ENCODE data around the gene TCTA. TPM values are rescaled to one million over a fixed set of nuclear protein-coding genes. Genes with fewer than 3 reads are reported as not detected.
A peak's percentile ranks its signal among the peaks of the same experiment; 100 is the strongest.

Gene TCTA
- total and polyA plus RNA-seq, 8 donors = 10.3 to 39.8 (median 22.1) TPM; not detected in 1

GRCh38 chr3:49422379-49423248 is 10.4 kb downstream of the TCTA start, which contains the start of gene AMT:
TSS of gene AMT (minus strand) at chr3:49422473. CDS start at chr3:49422450, 23 bp downstream.
- no peaks in the 10 kb centered on the region for H3K27me3 ChIP-seq
- 30 to 44% (median 35%) methylated on average over 15 to 25 of the region's 25 CpGs for WGBS, 5 donors
- intact Hi-C loops (cut with DNase I; ENCODE audit: low total_unique reads) = no loop called here
- H3K9me3 ChIP-seq = no peaks in the 10 kb centered on the region
- peak within 1 kb of the TSS; percentile 39 to 47 (median 44) for H3K4me3 ChIP-seq
- TF ChIP-seq EP300 (IDR thresholded peaks at IDR 0.05) (no peak), POLR2A (IDR thresholded peaks at IDR 0.05) (no peak), POLR2AphosphoS5 (IDR thresholded peaks at IDR 0.05) (no peak), CTCF (IDR thresholded peaks at IDR 0.05) (no peak)
- peak within 1 kb of the TSS in 4 of 5 donors; percentile 25 to 68 (median 50) for H3K27ac ChIP-seq
- peaks cover 16 to 51% (median 41%) of the 10 kb centered on the region in 4 donors for H3K36me3 ChIP-seq
- H3K4me1 ChIP-seq = peaks cover 11 to 36% (median 28%) of the 10 kb centered on the region in 4 donors
- peak; percentile 57 to 86 for DNase-seq

GRCh38 chr3:49424816-49425215 is 12.6 kb downstream of the TCTA start:
- Histone ChIP-seq H3K9me3 (no peaks in the 10 kb centered on the region), H3K4me3 (no peak overlapping the region), H3K4me1 (peaks cover 17 to 49% (median 38%) of the 10 kb centered on the region in 4 donors), H3K36me3 (peaks cover 10 to 35% (median 31%) of the 10 kb centered on the region in 4 donors), H3K27ac (no peak overlapping the region), H3K27me3 (no peaks in the 10 kb centered on the region)
- TF ChIP-seq EP300 (IDR thresholded peaks at IDR 0.05) (no peak), POLR2AphosphoS5 (IDR thresholded peaks at IDR 0.05) (no peak), POLR2A (IDR thresholded peaks at IDR 0.05) (no peak), CTCF (IDR thresholded peaks at IDR 0.05) (no peak)
- 90 to 96% (median 92%) methylated on average over 6 of the region's 6 CpGs for WGBS, 5 donors
- intact Hi-C loops (cut with DNase I; ENCODE audit: low total_unique reads) = no loop called here
- DNase-seq = no peak

GRCh38 chr3:49427586-49427985 is 15.4 kb downstream of the TCTA start:
- Histone ChIP-seq H3K4me3 (no peak overlapping the region), H3K27me3 (no peaks in the 10 kb centered on the region), H3K9me3 (no peaks in the 10 kb centered on the region), H3K4me1 (peaks cover 10 to 30% (median 21%) of the 10 kb centered on the region in 4 donors), H3K36me3 (peaks cover 10 to 29% (median 28%) of the 10 kb centered on the region in 4 donors), H3K27ac (no peak overlapping the region)
- no peak for DNase-seq
- intact Hi-C loops (cut with DNase I; ENCODE audit: low total_unique reads) = no loop called here
- TF ChIP-seq POLR2A (IDR thresholded peaks at IDR 0.05) = no peak
- no peak for TF ChIP-seq CTCF (IDR thresholded peaks at IDR 0.05)
- no peak for TF ChIP-seq POLR2AphosphoS5 (IDR thresholded peaks at IDR 0.05)
- no peak for TF ChIP-seq EP300 (IDR thresholded peaks at IDR 0.05)
- 88 to 97% (median 93%) methylated on average over 2 of the region's 2 CpGs for WGBS, 5 donors

- H3K9me3 ChIP-seq = no peaks in the 10 kb centered on the region
- TF ChIP-seq POLR2AphosphoS5 (IDR thresholded peaks at IDR 0.05) = no peak
- no peak for TF ChIP-seq POLR2A (IDR thresholded peaks at IDR 0.05)
- TF ChIP-seq EP300 (IDR thresholded peaks at IDR 0.05) = no peak
- no peak for TF ChIP-seq CTCF (IDR thresholded peaks at IDR 0.05)
- H3K27me3 ChIP-seq = no peaks in the 10 kb centered on the region
- peak overlapping the region; percentile 78 to 96 (median 93) for H3K27ac ChIP-seq
- peak overlapping the region; percentile 55 to 73 (median 68) for H3K4me3 ChIP-seq
- intact Hi-C loops (cut with DNase I; ENCODE audit: low total_unique reads) = no loop called here
- 3 to 7% (median 4%) methylated on average over 9 of the region's 9 CpGs for WGBS, 5 donors
- DNase-seq = no peak
- peaks cover 10 to 27% (median 25%) of the 10 kb centered on the region in 4 donors for H3K36me3 ChIP-seq
- peaks cover 6 to 22% (median 16%) of the 10 kb centered on the region in 4 donors for H3K4me1 ChIP-seq
Measured at GRCh38 chr3:49428752-49429080, 16.5 kb downstream of the TCTA start.

All from stomach (tissue), 9 donors.